ENCODE data around the gene TSPAN31.

- TF ChIP-seq CTCF (IDR thresholded peaks at IDR 0.05; ENCODE audit: low read length), result no peak
- TF ChIP-seq EZH2 (IDR thresholded peaks at IDR 0.05; ENCODE audit: borderline replicate concordance, low read length), result no peak
Measured at GRCh38 chr12:57724936-57725740, 19.7 kb upstream of the TSPAN31 start.
